ENCODE data around the gene PDE3B.
A peak's percentile ranks its signal among the peaks of the same experiment; 100 is the strongest.
"Not testable (repeated sequence)": the region's sequence is repeated elsewhere in the genome, so short reads cannot be mapped to it uniquely, and the experiment has no call there.

The PDE3B gene

GRCh38 chr11:14742849-14743559, 99.4 kb downstream of the PDE3B start:
- H3K27me3 Mint-ChIP-seq (ENCODE audit: low read depth, poor library complexity) = no peaks in the 10 kb centered on the region
- peaks cover 42% of the 10 kb centered on the region for H3K36me3 Mint-ChIP-seq (ENCODE audit: low read depth)
- H3K4me3 Mint-ChIP-seq = no peak overlapping the region
- peaks cover 53% of the 10 kb centered on the region for H3K9me3 Mint-ChIP-seq
- H3K27ac Mint-ChIP-seq = no peak overlapping the region
- TF ChIP-seq CTCF (IDR thresholded peaks at IDR 0.05) = no peak
- no peak for DNase-seq
- H3K4me1 Mint-ChIP-seq = peaks cover 8% of the 10 kb centered on the region

- not testable (repeated sequence) for H3K4me1 Mint-ChIP-seq; H3K27ac Mint-ChIP-seq; H3K27me3 Mint-ChIP-seq (ENCODE audit: low read depth, poor library complexity)
These were observed 100.1 kb downstream of the PDE3B start for GRCh38 chr11:14743667-14744066.

GRCh38 chr11:14746857-14747395, 103.3 kb downstream of the PDE3B start:
- Mint-ChIP-seq H3K9me3 (peaks cover 13% of the 10 kb centered on the region), H3K4me1 (peaks cover 8% of the 10 kb centered on the region), H3K4me3 (no peak overlapping the region), H3K27ac (peak overlapping the region; percentile 90), H3K27me3 (ENCODE audit: low read depth, poor library complexity) (no peaks in the 10 kb centered on the region), H3K36me3 (ENCODE audit: low read depth) (peaks cover 11% of the 10 kb centered on the region)
- no peak for TF ChIP-seq CTCF (IDR thresholded peaks at IDR 0.05)
- DNase-seq = no peak

More at GRCh38 chr11:14743667-14744066, 100.1 kb downstream of the PDE3B start:
- not testable (repeated sequence) for H3K4me3 Mint-ChIP-seq, DNase-seq
- peaks cover 36% of the 10 kb centered on the region for H3K36me3 Mint-ChIP-seq (ENCODE audit: low read depth)
- peaks cover 46% of the 10 kb centered on the region for H3K9me3 Mint-ChIP-seq

- TF ChIP-seq CTCF (IDR thresholded peaks at IDR 0.05) = no peak
- Mint-ChIP-seq H3K27me3 (ENCODE audit: low read depth, poor library complexity) (no peaks in the 10 kb centered on the region), H3K4me1 (peaks cover 8% of the 10 kb centered on the region), H3K4me3 (no peak overlapping the region), H3K9me3 (peaks cover 6% of the 10 kb centered on the region), H3K27ac (no peak overlapping the region), H3K36me3 (ENCODE audit: low read depth) (peaks cover 5% of the 10 kb centered on the region)
- no peak for DNase-seq
These were observed 104.5 kb downstream of the PDE3B start for GRCh38 chr11:14748090-14748489.

- H3K27me3 Mint-ChIP-seq (ENCODE audit: low read depth, poor library complexity) = no peaks in the 10 kb centered on the region
- H3K4me3 Mint-ChIP-seq = no peak overlapping the region
- DNase-seq = no peak
- H3K9me3 Mint-ChIP-seq = no peaks in the 10 kb centered on the region
- no peak overlapping the region for H3K27ac Mint-ChIP-seq
- peaks cover 8% of the 10 kb centered on the region for H3K4me1 Mint-ChIP-seq
- no peak for TF ChIP-seq CTCF (IDR thresholded peaks at IDR 0.05)
- H3K36me3 Mint-ChIP-seq (ENCODE audit: low read depth) = no peaks in the 10 kb centered on the region
These were observed 107.3 kb downstream of the PDE3B start for GRCh38 chr11:14750911-14751310.

- Mint-ChIP-seq H3K9me3 (no peaks in the 10 kb centered on the region), H3K36me3 (ENCODE audit: low read depth) (no peaks in the 10 kb centered on the region), H3K4me1 (peaks cover 2% of the 10 kb centered on the region), H3K27ac (no peak overlapping the region), H3K4me3 (no peak overlapping the region), H3K27me3 (ENCODE audit: low read depth, poor library complexity) (no peaks in the 10 kb centered on the region)
- TF ChIP-seq CTCF (IDR thresholded peaks at IDR 0.05) = no peak
- DNase-seq = no peak
These were observed 108.4 kb downstream of the PDE3B start for GRCh38 chr11:14751975-14752407.

Measured in nephron progenitor cell (in vitro differentiated cells).